IPS DF 19.7 (cell line): ENCODE measurements around the gene RASL12.
"Not testable (repeated sequence)": the region's sequence is repeated elsewhere in the genome, so short reads cannot be mapped to it uniquely, and the experiment has no call there.

Experiments
- DNase-seq: peaks from one replicate; pipeline ENCODE4 v3.0.0-alpha.2; 2013; ENCODE audit warnings: low read depth, low spot score

The RASL12 gene, protein sequence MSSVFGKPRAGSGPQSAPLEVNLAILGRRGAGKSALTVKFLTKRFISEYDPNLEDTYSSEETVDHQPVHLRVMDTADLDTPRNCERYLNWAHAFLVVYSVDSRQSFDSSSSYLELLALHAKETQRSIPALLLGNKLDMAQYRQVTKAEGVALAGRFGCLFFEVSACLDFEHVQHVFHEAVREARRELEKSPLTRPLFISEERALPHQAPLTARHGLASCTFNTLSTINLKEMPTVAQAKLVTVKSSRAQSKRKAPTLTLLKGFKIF

DNA sequence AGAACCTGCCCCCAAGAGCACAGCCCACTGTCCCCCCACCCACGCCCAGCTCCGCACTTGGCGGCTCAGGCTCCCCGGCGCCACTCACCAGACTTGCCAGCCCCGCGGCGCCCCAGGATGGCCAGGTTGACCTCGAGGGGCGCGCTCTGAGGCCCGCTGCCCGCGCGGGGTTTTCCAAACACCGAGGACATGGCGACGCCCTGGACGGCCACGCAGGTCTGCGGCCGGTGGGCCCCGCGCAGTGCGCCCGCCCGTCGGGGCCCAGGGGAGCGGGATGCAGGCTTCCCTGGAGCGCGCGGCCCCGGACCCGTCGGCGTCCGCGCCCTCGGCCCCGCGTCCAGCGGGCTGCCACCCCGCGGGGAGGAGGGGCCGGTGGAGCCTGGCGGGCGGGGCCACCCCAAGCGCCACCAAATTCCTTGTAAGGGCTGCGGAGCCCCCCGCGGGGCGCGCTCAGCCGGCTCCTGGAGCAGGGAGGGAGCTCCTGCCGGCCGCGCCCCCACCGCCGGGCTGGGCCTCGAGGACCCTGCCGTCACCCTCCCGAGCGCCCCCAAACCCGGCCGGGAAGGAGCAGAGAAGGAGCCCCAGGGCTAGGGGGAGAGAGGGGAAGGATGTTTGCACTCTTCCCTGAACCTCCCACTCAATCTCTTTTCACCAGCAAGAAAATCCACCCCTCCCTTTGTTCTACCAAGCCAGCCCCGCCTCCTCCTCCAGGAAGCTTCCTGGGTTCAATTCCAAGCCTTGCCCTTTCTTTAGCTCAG lies at the start of gene RASL12:
Gene RASL12 (minus strand): TSS at position 347 of the 758 bp plus-strand sequence. CDS start 156 bp downstream, at position 191.
- no peak for DNase-seq

DNA sequence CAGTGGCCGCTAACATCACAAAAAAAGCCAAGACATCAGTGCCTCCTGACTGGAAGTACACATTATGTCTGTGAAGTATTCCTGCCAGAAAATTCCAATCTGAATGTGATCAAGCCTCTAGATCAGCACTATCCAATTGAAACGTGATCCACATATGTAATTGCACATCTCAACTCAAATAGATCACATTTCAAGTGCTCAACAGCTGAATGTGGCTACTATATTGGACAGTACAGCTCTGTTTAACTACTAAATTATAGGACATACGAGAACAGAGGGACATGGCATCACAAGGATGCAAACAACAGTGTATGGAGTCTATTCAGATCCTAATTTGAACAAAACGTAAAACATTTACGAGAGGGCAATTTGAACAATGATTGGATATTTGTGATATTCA lies 47.8 kb upstream of the RASL12 start:
- DNase-seq, result no peak

DNA sequence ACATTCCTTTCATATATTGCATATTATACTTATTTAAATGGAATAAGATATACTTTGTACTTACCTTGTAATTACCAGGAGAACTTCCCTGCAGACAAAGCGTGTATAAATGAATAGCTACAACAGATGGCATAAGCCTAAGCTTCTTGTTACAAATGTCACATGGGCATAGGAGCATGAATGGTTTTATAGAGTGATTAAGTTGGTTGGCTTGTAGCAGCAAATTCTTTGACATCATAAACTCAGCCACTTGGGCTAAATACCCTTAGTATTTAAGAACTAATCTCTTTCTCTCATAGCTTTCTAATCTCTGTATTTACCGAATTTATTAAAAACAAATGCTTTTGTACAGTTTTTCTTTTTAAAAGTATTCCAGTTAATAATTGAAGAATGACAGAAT lies 47.3 kb upstream of the RASL12 start, which contains the start of gene UBAP1L:
Gene UBAP1L (minus strand): TSS at position 115 of the 400 bp plus-strand sequence. CDS start 8,985 bp downstream, outside the sequence.
- DNase-seq, result no peak

DNA sequence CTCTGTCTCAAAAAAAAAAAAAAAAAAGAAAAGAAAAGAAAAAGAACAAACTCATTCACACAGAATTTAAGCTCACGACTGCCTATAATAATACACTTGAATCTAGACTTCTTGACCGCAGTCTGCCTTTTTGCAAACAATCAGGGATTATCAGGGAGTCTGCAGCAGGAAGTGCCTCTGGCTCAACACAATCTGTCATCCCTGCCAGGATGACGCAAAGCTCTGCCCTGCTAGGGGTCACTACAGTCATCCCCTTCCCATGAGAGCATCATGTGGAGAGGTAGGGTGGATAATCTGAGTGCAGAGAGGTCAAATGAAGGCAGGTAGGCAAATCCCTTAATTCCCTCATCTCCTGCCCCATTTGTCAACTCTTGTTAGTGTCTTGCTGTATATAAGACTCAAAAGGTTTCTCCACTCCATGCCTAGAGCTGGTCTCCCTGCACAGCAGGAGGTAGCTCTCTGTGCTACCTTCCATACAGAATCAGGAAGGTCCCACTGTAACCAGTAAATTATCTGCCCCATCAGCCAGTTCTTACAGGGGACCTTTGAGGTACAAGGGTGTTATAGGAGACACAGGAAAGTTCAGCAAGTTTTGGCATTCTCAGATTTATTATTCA lies 43.0 kb upstream of the RASL12 start:
- DNase-seq, result no peak

DNA sequence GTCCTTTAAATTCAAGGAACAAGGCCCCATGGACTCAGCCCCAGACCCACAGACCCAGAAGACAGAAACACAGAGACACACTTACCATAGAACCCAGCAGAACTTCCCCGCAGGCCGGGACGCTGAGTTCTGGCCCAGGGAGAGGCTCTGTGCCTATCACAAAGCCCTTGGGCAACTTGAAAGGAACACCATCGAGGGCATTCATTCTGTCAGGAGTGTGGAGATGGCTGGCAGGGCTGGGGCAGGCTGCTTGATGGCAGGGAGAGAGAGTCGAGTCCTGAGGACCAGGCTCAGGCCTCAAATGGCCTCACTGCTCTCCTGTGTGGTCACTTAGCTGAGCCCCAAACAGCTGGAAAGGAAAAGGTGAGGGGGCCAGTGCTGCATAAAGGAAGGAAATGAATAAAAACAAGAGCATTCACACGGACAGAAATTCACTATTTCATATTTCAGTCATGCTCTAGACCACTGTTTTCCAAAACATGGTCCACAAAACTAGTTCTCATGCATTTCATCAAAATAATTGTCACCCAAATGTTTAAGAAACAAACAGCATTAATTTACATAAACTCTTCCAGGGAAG lies 38.3 kb upstream of the RASL12 start:
- no peak for DNase-seq

DNA sequence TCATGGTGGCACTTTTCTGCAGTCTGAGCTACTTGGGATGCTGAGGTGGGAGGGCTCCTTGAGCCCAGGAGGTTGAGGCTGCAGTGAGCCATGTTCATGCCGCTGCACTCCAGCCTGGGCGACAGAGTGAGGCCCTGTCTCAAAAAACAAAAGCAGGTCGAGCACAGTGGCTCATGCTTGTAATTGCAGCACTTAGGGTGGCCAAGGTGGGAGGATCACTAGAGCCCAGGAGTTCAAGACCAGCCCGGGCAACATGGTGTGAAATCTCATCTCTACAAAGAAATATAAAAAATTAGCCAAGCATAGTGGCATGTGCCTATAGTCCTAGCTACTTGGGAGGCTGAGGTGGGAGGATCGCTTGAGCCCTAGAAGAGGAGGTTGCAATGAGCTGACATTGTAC lies 37.2 kb upstream of the RASL12 start:
- DNase-seq, result no peak

DNA sequence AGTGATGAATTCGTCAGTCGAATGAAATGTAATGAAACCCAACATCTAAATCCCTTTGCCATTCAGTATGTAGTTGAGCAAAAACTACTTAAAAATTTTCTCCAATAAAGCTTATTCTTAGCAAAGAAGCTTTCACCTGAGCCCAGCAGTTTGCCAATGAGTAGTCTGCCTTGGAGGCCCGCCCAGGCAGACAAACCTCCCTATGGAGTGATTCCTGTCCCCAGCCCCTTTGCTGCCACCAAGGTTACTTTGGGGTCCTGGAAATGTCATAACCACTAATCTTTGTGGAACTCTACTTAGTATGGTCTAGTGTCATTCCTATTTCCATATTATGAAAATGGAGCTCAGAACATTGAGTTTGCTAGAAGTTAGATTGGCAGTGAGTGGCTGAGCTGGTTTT lies 35.1 kb upstream of the RASL12 start:
- DNase-seq, result no peak

DNA sequence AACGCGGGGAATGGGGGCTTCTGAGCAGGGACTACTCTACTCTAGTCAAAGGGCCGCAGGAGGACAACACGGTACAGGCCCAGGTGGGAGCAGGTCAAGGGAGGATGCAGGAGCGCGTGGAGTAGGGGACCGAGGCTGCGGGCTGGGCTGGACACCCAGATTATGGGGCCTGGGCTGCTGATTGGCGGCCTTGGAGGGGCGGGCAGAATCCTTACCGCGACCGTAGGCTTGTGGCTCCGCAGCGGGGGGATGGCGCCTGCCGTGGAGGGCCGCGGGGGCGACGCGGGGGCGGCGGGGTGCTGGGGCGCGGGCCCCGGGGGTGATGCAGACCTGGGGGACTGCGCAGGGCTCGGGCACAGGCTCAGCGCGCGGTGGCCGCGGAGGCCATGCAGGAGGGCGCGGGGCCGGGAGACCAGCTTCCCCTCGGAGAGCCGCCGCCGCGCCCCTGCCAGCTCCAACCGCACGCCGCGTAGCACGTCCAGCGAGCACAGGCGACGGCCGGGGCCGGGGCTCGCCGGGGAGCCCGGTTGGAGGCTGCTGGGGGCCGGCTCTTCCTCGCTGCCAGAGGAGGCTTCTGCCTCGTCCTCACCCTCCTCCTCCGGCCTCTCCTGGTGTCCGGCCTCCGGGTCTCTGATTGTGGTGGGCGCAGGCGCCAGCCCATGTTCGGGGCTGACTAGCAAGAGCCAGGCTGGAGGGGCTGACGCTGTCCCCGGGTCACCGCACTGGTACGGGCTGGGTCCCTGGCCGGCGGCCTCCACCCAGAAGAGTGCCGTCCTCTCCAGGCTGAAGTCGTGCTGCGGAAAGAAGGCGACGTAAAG lies 34.3 kb upstream of the RASL12 start:
- no peak for DNase-seq

DNA sequence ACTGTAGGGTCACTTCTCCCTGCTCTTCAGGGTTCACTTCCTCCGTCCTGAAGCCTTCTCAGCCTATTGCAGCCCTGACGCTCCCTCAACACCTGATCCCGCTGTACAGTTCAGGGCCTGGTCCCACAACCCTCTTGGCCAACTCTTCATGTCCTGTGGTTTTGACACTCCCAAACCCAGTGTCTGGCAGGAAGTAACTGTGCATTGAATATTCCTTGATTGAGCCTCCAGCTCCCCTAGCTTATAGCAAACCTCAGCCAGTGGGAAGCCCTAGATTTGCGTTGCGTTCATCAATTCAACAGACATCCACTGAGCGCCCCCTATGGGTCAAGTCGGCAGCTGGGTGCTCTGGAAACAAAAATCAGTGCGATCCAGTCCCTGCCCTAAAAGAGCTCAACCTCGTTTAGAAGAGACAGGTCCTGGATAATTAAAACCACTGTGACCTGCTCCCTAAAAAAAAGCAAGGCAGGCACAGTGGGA lies 33.7 kb upstream of the RASL12 start:
- peak; percentile 68 for DNase-seq

DNA sequence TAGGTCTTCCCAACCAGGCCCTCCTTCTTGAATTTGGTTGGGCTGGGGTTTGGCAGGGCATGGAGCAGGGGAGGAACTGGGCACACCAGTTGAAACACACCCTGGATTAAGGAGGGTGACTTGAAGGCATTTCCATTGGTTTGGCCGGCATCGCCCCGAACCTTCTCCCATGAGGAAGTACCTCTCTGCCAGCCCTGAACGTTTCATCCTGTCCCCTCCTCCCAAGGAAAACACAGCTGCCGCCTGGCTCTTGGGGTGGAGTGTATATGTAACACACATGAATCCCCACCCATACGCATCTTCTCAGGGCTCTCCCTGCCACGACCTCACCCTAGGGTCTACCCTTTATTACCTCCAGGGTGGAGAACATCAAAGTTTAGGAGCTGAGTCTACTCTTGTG lies 32.7 kb upstream of the RASL12 start:
- no peak for DNase-seq

DNA sequence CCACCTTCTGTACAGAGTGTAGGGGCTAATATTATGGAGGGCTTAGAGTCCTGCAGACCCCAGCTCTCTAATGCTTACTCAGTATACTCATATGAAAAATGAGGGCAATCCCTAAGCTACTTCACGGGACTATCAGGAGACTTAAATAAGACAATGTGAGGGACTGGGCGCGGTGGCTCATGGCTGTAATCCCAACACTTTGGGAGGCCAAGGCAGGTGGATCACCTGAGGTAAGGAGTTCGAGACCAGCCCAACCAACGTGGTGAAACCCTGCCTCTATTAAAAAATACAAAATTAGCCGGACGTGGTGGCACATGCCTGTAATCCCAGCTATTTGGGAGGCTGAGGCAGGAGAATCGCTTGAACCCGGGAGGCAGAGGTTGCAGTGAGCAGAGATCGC lies 32.0 kb upstream of the RASL12 start:
- not testable (repeated sequence) for DNase-seq

DNA sequence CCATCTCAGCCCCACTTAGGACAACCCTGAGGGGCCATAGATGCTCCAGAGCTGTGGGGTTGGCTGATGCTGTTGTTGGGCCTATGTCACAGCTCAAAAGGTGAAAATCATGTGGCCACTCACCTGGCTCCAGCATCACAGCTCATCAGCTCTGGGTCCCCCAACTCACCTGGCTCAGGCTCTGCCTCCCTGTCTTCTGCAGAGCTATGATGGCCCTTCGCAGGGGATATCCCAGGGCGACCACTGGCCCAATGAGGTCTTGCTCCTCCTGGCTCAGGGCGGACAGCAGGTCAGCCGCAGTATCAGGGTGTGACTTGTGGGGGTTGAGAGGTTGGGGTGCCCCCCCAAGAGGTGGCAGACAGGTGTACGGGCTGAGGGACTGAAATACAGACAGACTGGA lies 31.5 kb upstream of the RASL12 start:
- no peak for DNase-seq

DNA sequence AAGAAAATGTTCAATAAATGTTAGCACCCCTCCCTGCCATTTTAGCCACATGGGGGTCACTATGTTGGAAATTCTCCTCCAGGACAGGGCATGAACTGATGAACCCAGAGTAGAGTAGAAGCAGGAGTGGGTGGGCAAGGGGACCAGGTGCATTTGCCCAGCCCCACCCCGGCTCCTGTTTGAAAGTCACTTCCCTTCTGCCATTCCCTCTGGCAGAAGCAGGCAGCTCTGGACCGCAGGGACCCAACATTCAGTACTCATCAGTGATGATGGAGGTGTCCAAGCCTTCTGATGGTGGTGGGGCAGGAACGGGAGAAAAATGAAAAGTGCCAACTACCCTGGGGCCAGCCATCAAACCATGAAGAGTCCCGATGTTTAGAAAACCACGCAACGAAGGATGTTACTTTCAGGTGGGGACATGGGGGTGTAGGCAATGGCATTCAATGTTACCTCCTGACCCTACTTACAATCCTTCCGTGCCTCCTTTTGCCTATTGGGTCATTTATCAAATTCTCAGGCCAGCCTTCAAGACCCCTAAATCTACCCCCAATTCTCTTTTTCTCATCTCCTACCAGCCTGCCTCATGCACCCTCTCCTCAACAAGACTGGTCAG lies 30.0 kb upstream of the RASL12 start:
- no peak for DNase-seq

DNA sequence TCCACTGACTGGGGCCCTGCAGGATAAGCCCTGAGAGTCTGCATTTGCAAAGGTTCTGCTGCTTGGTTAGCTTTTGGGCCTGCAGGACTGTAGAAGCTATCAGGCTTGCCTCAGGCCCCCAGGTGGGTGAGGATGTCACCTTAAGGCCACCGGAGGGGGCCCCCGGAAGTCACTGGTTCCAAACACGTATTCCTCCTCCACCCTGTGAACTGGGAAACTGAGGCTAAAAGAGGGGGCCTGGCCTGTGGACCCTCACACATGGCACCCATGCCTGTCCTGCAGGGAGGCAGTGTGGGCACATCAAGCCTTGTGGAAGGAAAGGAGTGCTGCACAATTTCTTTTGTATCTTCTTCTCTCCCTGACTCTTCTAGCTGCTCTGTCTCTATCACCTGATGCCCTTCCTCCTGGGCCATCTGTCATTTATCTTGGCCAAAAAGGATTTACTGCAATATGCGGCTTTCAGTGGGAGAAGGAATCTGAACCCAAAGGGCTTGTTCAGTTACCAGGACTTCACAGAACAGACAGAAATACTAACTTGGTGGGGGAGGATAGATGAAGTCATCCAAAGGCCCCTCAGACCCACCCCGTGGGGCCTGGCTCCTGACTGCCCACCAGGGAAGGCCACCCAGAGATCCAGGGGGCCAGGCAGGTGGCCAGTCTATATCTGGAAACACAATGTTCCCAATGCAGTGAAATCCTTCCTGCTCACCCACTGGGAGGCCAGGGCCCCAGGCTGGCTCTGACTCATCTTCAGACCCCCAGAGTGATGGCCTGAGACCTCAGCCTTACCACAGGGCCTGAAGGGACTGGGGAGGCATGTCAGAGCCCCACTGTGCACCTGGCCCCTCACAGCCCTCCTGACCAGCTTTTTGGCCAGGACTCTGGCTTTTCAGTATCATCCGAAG lies 28.9 kb upstream of the RASL12 start:
- no peak for DNase-seq

DNA sequence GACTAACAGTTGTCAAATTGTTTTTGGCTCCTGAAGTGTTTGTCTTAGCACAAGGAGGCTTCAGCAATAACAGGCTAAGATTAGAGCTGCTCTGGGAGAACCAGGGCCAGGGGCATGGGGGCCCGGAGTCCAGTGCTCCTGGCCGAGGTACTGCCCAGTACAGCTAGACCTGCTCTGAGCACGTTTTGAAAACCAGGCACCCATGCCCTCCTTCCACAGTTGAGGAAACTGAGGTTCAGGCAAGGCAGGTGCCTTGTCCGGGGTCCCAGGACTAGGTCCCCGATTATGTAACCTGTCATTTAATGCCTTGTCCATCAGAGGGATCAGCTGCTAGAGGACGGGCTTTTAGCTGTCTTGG lies 27.9 kb upstream of the RASL12 start:
- no peak for DNase-seq

DNA sequence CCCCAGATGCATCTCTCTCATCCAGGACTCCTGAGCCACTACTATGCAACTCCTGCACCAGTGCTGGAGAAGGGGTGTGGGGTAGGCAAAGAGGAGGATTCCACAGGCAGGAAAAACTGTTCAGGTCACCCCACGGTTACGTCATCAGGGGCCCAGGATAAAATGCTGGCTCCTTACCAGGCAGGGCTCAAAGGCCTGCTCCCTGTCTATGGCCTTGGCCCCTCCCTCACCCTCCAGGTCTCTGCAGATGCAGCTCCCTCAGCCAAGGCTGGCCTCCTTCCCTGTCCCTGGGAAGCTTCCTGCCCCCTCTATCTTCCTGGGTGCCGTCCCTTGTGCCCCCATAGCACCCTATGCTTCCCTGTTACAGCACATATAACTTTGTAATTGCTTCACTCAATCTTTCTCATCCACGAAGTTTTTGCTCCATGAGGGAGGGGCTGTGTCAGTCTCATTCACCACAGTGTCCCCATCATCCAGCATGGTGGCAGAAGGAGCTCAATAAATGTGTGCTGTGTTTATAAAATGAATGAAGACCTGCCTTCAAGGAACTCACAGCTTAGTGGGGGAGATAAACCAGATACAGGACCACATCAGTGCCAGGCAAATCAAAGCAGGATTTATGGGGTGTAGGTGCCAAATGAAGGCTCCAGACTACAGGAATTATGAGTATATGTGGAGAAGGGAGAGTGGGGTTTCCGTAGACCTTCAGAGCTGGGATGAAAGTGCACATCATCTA lies 27.4 kb upstream of the RASL12 start:
- DNase-seq, result no peak

DNA sequence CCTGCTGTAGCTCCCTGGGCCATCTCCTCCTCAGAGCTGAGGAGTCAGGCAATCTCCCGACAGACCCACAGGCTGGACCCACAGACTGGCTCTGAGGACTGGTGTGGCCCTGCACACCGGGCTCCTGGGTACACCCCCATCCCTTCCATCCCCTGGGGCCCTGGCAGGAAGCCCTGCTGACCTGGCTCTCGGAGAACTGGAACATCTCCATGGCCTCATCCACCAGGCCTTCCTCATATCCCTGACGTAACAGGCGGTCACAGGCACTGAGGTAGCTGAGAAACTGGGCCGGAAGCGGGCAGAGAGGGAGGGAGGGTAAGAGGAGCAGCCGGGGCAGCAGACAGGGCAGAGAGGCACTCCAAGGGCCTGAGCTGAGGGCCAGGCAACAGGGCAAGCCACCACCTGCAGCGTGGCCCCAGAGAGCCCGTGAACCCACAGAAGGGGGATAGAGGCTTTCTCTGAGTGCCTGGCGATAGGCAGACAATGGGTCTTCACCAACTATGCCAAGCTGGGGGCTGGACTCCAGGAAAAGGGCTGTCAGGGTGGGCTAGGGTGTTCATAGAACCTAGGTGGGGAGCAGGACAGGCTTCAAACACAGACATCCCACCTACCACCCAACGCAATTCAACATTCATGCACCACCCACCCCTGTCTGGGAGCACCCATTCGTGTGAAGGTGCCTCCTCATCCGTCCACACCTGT lies 26.7 kb upstream of the RASL12 start:
- DNase-seq, result no peak

DNA sequence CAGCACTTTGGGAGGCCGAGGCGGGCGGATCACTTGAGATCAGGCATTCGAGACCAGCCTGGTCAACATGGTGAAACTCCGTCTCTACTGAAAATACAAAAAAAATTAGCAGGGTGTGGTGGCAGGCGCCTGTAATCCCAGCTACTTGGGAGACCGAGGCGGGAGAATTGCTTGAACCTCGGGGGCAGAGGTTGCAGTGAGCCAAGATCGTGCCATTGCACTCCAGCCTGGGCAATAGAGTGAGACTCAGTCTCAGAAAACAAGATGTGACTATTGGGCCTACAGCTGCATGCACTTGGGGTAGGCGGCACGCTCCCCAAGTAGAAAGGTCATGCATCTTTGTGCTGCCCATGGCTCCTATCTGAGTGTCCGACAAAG lies 26.0 kb upstream of the RASL12 start:
- not testable (repeated sequence) for DNase-seq
